A673 (cell line): ENCODE data around the gene IBTK. TPM values are rescaled to one million over a fixed set of nuclear protein-coding genes. Genes with fewer than 3 reads are reported as not detected.

Source experiments
- BruUV-seq: library from RNA; stranded (reverse); fragments of 400-500 nt; replicated peaks from 2 replicates; lab custom pipeline; 2021; lab: Mats Ljungman, UMichigan
- CTCF ChIA-PET: fragments of 300-600 bp; sonication (Branson Sonifier 250); formaldehyde crosslinking; loops from one replicate; lab custom pipeline; 2022; ENCODE audit warnings: antibody characterized with exemption; lab: Charles Lee
- POLR2A ChIA-PET: fragments of 300-600 bp; sonication (Branson Sonifier 250); formaldehyde crosslinking; loops from one replicate; lab custom pipeline; 2022; ENCODE audit warnings: antibody characterized with exemption; ENCODE audit not compliant: low non-redundant PET; lab: Charles Lee
- DNase-seq: peaks from one replicate; pipeline ENCODE4 v3.0.0-alpha.2; 2015; ENCODE audit warnings: low spot score
- H3K27ac ChIP-seq: fragments of 200-600 bp; sonication (generic); 2 replicates; pipeline ENCODE4 v1.5.1; 2016; ENCODE audit warnings: mixed run types, low read depth, mild to moderate bottlenecking, mixed read lengths, antibody characterized with exemption, low read length; ENCODE audit not compliant: poor library complexity, severe bottlenecking
- H3K27me3 ChIP-seq: fragments of 200-600 bp; sonication (generic); replicated peaks from 2 replicates; pipeline ENCODE4 v1.6.1; 2017; ENCODE audit warnings: mixed run types, low read depth, mild to moderate bottlenecking, mixed read lengths, antibody characterized with exemption, low read length; ENCODE audit not compliant: insufficient read depth, poor library complexity
- H3K36me3 ChIP-seq: fragments of 200-600 bp; sonication (generic); 2 replicates; pipeline ENCODE4 v1.6.1; 2016; ENCODE audit warnings: mixed run types, mild to moderate bottlenecking, mixed read lengths, antibody characterized with exemption, low read length; ENCODE audit not compliant: insufficient read depth, poor library complexity, severe bottlenecking
- H3K4me1 ChIP-seq: fragments of 200-600 bp; sonication (generic); 2 replicates; pipeline ENCODE4 v1.6.1; 2017; ENCODE audit warnings: mixed run types, mild to moderate bottlenecking, mixed read lengths, antibody characterized with exemption, low read length; ENCODE audit not compliant: insufficient read depth, poor library complexity, severe bottlenecking
- H3K4me3 ChIP-seq: fragments of 200-600 bp; sonication (generic); 2 replicates; pipeline ENCODE4 v1.5.1; 2016; ENCODE audit warnings: low read depth, mixed run types, mild to moderate bottlenecking, mixed read lengths, low read length; ENCODE audit not compliant: poor library complexity, severe bottlenecking
- H3K9me3 ChIP-seq: fragments of 200-600 bp; sonication (generic); 2 replicates; pipeline ENCODE4 v1.6.1; 2016; ENCODE audit warnings: mixed run types, low read depth, mild to moderate bottlenecking, mixed read lengths, antibody characterized with exemption, low read length; ENCODE audit not compliant: poor library complexity, severe bottlenecking
- CTCF ChIP-seq: fragments of 300-800, 200-600 bp; sonication (generic); conservative IDR thresholded peaks from 2 replicates; pipeline ENCODE4 v1.5.1; 2017; ENCODE audit warnings: low read depth, mild to moderate bottlenecking, antibody characterized with exemption, low read length, moderate library complexity, mixed read lengths
- EZH2 ChIP-seq: fragments of 200-600 bp; sonication (generic); IDR thresholded peaks from 2 replicates; pipeline ENCODE4 v1.6.1; 2017; ENCODE audit warnings: borderline replicate concordance, low read depth, mild to moderate bottlenecking, mixed read lengths, antibody characterized with exemption, low read length; ENCODE audit not compliant: poor library complexity, severe bottlenecking
- intact Hi-C: fragments of 100-400 bp; cut with micrococcal nuclease; formaldehyde crosslinking; loops from one replicate; pipeline ENCODE4 v1.10.0; 2022; ENCODE audit not compliant: unreplicated experiment
- total RNA-seq: library from RNA; stranded (reverse); gene quantifications from 2 replicates; pipeline ENCODE4 v1.2.3, GENCODE V29; 2021

Gene IBTK
- total RNA-seq, 1 experiment from 2014 or later: 41.3 TPM

- Histone ChIP-seq H3K27me3 (no peaks in the 10 kb centered on the region), H3K36me3 (peaks cover 45% of the 10 kb centered on the region), H3K4me3 (no peak overlapping the region), H3K4me1 (peaks cover 12% of the 10 kb centered on the region), H3K9me3 (peaks cover 3% of the 10 kb centered on the region), H3K27ac (no peak overlapping the region)
- intact Hi-C loops: no loop called here
- no TSS peak for BruUV-seq
- TF ChIP-seq EZH2 (no peak), CTCF (no peak)
- ChIA-PET POLR2A (interaction anchor here (0.6 kb wide), 1 partner anchor 1328 kb away, joined by 3 read pairs; no protein-coding TSS in a partner anchor), CTCF (no interaction called here)
- peak; percentile 70 for DNase-seq
Observed at GRCh38 chr6:82237013-82237412, 10.5 kb downstream of the IBTK start.

GRCh38 chr6:82227770-82228169 is 19.8 kb downstream of the IBTK start:
- Histone ChIP-seq H3K27ac (no peak overlapping the region), H3K36me3 (peaks cover 77% of the 10 kb centered on the region), H3K4me3 (no peak overlapping the region), H3K4me1 (peaks cover 8% of the 10 kb centered on the region), H3K27me3 (no peaks in the 10 kb centered on the region), H3K9me3 (no peaks in the 10 kb centered on the region)
- intact Hi-C loops: no loop called here
- ChIA-PET CTCF (no interaction called here), POLR2A (no interaction called here)
- no TSS peak for BruUV-seq
- TF ChIP-seq EZH2: no peak
- TF ChIP-seq CTCF: no peak
- no peak for DNase-seq

- ChIA-PET CTCF (no interaction called here), POLR2A (no interaction called here)
- Histone ChIP-seq H3K27ac (no peak overlapping the region), H3K4me1 (no peaks in the 10 kb centered on the region), H3K9me3 (no peaks in the 10 kb centered on the region), H3K27me3 (no peaks in the 10 kb centered on the region), H3K4me3 (no peak overlapping the region), H3K36me3 (peaks cover 89% of the 10 kb centered on the region)
- no TSS peak for BruUV-seq
- DNase-seq: no peak
- intact Hi-C loops: no loop called here
- TF ChIP-seq EZH2: no peak
- no peak for TF ChIP-seq CTCF
Observed at GRCh38 chr6:82220167-82220566, 27.4 kb downstream of the IBTK start.
